Gastroesophageal sphincter (tissue), 4 donors: ENCODE data around the gene GP9. TPM values are rescaled to one million over a fixed set of nuclear protein-coding genes. Genes with fewer than 3 reads are reported as not detected.

Experiments used
- ATAC-seq: fragments of 150-250 bp; one replicate; pipeline ENCODE4 v1.9.1; 2016; ENCODE audit warnings: mild to moderate bottlenecking, moderate library complexity
- H3K27ac ChIP-seq, 4 donors: fragments of 200-600 bp; sonication (generic) in 3 of 4; 1 replicate in 3 of 4; 2 replicates in 1 of 4; pipeline ENCODE4 v1.5.1; 2016 to 2019
- H3K27me3 ChIP-seq: fragments of 200-600 bp; sonication (generic); one replicate; pipeline ENCODE4 v1.5.1; 2019
- H3K36me3 ChIP-seq, 2 donors: fragments of 200-600 bp; sonication (generic); one replicate each; pipeline ENCODE4 v1.5.1; 2019; ENCODE audit warnings: control low read depth in 1 of 2
- H3K4me1 ChIP-seq, 3 donors: fragments of 200-600 bp; sonication (generic); 1 replicate in 2 of 3; 2 replicates in 1 of 3; pipeline ENCODE4 v1.5.1; 2016 to 2019; ENCODE audit warnings: control low read depth in 2 of 3
- H3K4me3 ChIP-seq, 2 donors: fragments of 200-600 bp; sonication (generic); one replicate each; pipeline ENCODE4 v1.5.1; 2019; ENCODE audit warnings: mild to moderate bottlenecking in 1 of 2, moderate library complexity in 1 of 2
- H3K9me3 ChIP-seq, 3 donors: fragments of 200-600 bp; sonication (generic); one replicate each; pipeline ENCODE4 v1.5.1; 2017 to 2019; ENCODE audit warnings: control low read depth in 2 of 3
- CTCF ChIP-seq, 4 experiments: fragments of 200-600 bp in 2 of 4; fragments of 450-650 bp in 2 of 4; sonication (generic) in 1 of 4; IDR thresholded peaks; one replicate each; pipeline ENCODE4 v1.5.1; 2017 to 2019; ENCODE audit warnings: antibody characterized with exemption in 4 of 4, mild to moderate bottlenecking in 2 of 4, moderate library complexity in 2 of 4
- EP300 ChIP-seq: sonication (generic); formaldehyde crosslinking; IDR thresholded peaks from one replicate; pipeline ENCODE4 v1.6.1; 2017; ENCODE audit warnings: antibody characterized with exemption, mild to moderate bottlenecking
- POLR2A ChIP-seq, 2 donors: fragments of 450-650 bp; IDR thresholded peaks; one replicate each; pipeline ENCODE4 v1.6.1; 2017; ENCODE audit warnings: antibody characterized with exemption in 2 of 2, mild to moderate bottlenecking in 2 of 2, moderate library complexity in 1 of 2
- POLR2AphosphoS5 ChIP-seq: sonication (generic); formaldehyde crosslinking; IDR thresholded peaks from one replicate; pipeline ENCODE4 v1.6.1; 2017; ENCODE audit warnings: antibody characterized with exemption
- WGBS, 2 donors: methylation state at CpG; one replicate each; pipeline ENCODE4 v1.1.5; 2018; ENCODE audit warnings: low coverage in 1 of 2; 5-methylcytosine and 5-hydroxymethylcytosine counted together
- total RNA-seq, 4 donors: library from RNA; depleted of rRNA; stranded (reverse); fragments of >200 nt; gene quantifications; one replicate each; pipeline ENCODE4 v1.1.0, GENCODE V29; 2016

Gene GP9
- total RNA-seq, result not detected

GRCh38 chr3:129060276-129061022 lies at the start of gene GP9:
GP9 (plus strand) TSS chr3:129060779; CDS start chr3:129061740, 961 bp downstream.
- H3K4me3 ChIP-seq, result no peak within 1 kb of the TSS
- no peaks in the 10 kb centered on the region for H3K27me3 ChIP-seq
- TF ChIP-seq EP300, result no peak
- no peak for TF ChIP-seq POLR2A (IDR thresholded peaks at IDR 0.05)
- TF ChIP-seq CTCF (IDR thresholded peaks at IDR 0.05), result no peak
- TF ChIP-seq POLR2AphosphoS5, result no peak
- 73 to 88% methylated on average over 1 to 3 of the region's 13 CpGs for WGBS, 2 donors
- H3K36me3 ChIP-seq, result no peaks in the 10 kb centered on the region
- H3K27ac ChIP-seq, result peak within 1 kb of the TSS in 1 of 4 donors; percentile 22
- ATAC-seq, result no peak
- H3K4me1 ChIP-seq, result peaks cover 0 to 12% (median 0%) of the 10 kb centered on the region in 3 donors
- H3K9me3 ChIP-seq, result no peaks in the 10 kb centered on the region

GRCh38 chr3:129013491-129013891 lies 47.1 kb upstream of the GP9 start:
- TF ChIP-seq CTCF (IDR thresholded peaks at IDR 0.05), result no peak
- no peak for TF ChIP-seq EP300
- no peak for TF ChIP-seq POLR2AphosphoS5
- no peak for TF ChIP-seq POLR2A (IDR thresholded peaks at IDR 0.05)
- peaks cover 0 to 54% (median 6%) of the 10 kb centered on the region in 3 donors for H3K4me1 ChIP-seq
- H3K27ac ChIP-seq, result peak overlapping the region in 3 of 4 donors; percentile 54 to 76 (median 73)

GRCh38 chr3:129014148-129014547 lies 46.4 kb upstream of the GP9 start:
- H3K4me3 ChIP-seq, result no peak overlapping the region
- H3K9me3 ChIP-seq, result no peaks in the 10 kb centered on the region
- no peak for TF ChIP-seq POLR2A (IDR thresholded peaks at IDR 0.05)
- TF ChIP-seq POLR2AphosphoS5, result no peak
- no peak for TF ChIP-seq CTCF (IDR thresholded peaks at IDR 0.05)
- no peak for TF ChIP-seq EP300
- WGBS, 2 donors, result 74 to 88% methylated on average over 7 of the region's 13 CpGs
- H3K4me1 ChIP-seq, result peaks cover 0 to 48% (median 6%) of the 10 kb centered on the region in 3 donors
- H3K36me3 ChIP-seq, result no peaks in the 10 kb centered on the region
- no peak for ATAC-seq
- H3K27ac ChIP-seq, result peak overlapping the region in 3 of 4 donors; percentile 54 to 76 (median 73)
- no peaks in the 10 kb centered on the region for H3K27me3 ChIP-seq

More at GRCh38 chr3:129013491-129013891, 47.1 kb upstream of the GP9 start:
- Histone ChIP-seq H3K27me3 (no peaks in the 10 kb centered on the region), H3K36me3 (no peaks in the 10 kb centered on the region), H3K4me3 (no peak overlapping the region), H3K9me3 (no peaks in the 10 kb centered on the region)
- ATAC-seq, result no peak
- 100% methylated on average over 1 to 2 of the region's 3 CpGs for WGBS, 2 donors

- peak overlapping the region in 3 of 4 donors; percentile 54 to 76 (median 73) for H3K27ac ChIP-seq
Observed at GRCh38 chr3:129014793-129015345, 45.7 kb upstream of the GP9 start.

More at GRCh38 chr3:129014793-129015345, 45.7 kb upstream of the GP9 start:
- H3K4me3 ChIP-seq, result no peak overlapping the region
- no peaks in the 10 kb centered on the region for H3K9me3 ChIP-seq
- peaks cover 0 to 42% (median 6%) of the 10 kb centered on the region in 3 donors for H3K4me1 ChIP-seq
- WGBS, 2 donors, result 92 to 100% methylated on average over 3 to 5 of the region's 9 CpGs
- no peak for TF ChIP-seq POLR2A (IDR thresholded peaks at IDR 0.05)
- TF ChIP-seq EP300, result no peak
- TF ChIP-seq POLR2AphosphoS5, result no peak
- no peak for TF ChIP-seq CTCF (IDR thresholded peaks at IDR 0.05)
- H3K36me3 ChIP-seq, result no peaks in the 10 kb centered on the region
- no peaks in the 10 kb centered on the region for H3K27me3 ChIP-seq
- no peak for ATAC-seq
